Glomerular visceral epithelial cell (primary cell): ENCODE measurements around the gene CNTN3.

Source experiments
- DNase-seq: peaks from one replicate; pipeline ENCODE4 v3.0.0-alpha.2; 2016; ENCODE audit errors: extremely low spot score

Gene CNTN3

DNA sequence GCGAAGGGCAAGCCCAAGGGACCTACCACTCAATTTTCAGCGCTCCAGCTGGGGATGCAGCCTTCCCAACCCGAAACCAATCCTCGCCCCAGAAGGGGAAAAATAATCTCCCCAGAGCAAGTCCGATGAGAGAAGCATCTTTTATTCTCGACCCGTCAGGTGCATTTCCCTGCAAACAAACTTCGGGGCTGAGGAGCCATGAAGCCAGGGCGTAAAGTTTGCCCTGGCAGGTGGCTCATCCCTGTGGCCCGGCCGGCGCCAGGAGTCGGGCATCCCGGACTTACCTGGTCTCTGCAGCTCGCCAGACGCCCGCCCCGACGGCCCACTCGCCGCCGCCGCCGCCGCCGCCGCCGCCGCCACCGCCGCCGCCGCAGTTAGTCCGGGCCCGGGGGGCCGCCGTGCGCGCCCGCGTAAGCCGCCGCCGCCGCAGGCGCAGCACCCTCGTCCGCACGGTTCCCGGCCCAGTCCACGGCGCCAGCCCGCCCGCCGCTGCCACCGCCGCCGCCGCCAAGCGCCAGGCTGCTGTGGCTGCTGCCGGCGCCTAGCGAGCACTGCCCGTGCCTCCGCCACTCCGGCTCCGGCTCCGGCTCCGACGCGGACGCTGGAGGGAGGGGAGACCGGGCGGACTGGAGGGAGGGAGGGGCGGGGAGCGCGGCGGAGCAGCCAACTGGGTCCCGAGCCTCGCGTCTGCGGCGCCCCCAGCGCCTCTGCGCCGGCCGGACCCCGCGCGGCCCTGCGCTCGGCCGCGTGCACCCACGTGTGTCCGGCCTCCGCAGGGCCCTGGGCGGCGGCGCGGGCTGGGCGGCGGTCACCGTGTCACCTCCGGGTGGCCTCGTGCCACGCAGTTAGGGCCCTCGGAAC is at the start of gene CNTN3:
Gene CNTN3 (minus strand): TSS at position 553 of the 861 bp plus-strand sequence. CDS start 93,547 bp downstream, outside the sequence.
- no peak for DNase-seq

DNA sequence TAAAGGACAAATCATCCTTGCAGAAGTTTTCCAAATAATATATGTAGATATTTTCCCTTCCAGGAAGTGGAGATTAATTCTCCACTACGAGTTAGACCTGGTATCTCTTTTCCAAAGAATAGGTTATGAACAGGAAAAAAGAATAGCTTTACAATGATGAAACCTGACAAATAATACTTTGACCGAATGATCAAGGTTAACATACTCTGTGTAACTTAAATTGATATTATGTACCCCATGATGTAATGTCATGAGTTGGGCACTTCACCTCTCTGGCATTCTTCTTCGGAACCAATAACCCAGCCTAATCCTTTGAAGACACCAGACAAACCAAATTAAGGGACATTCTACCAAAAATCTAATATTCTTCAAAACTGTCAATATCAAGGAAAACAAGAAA is 48.7 kb upstream of the CNTN3 start:
- DNase-seq: no peak

DNA sequence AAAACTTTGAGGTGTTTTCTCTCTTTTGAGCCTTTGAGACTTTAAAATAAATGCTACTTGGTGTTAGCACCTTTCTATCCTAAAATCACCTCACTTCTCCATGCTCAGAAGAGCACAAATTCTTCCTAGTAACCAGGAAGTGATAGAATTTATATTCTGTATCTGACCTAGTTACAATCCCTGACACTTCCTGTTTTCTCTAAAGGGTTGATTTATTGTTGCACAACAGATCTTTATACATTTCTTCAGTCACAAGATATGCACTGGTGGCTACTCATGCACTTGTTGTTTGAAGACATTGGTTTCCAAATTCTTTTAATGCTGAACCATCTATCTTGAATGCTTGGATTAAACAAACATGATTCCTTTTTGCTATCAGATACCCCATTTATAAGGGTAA is 47.2 kb upstream of the CNTN3 start:
- no peak for DNase-seq

DNA sequence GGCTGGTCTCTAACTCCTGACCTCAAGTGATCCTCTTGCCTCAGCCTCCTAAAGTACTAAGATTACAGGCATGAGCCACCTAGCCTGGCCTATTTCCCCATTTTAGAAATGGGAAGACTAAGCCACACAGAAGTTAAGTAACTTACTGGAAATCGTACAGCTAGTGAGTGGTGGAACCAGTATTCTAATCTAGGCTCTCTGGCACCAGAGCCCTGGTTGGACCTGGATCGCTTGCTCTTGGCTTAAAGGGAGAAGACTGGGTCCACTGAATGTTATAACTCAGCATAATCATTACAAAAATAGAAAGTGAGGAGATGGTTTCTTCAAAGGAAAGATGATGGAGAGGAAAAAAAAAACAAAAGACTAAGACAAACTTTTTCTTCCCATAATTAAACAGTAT is 37.4 kb upstream of the CNTN3 start:
- no peak for DNase-seq

DNA sequence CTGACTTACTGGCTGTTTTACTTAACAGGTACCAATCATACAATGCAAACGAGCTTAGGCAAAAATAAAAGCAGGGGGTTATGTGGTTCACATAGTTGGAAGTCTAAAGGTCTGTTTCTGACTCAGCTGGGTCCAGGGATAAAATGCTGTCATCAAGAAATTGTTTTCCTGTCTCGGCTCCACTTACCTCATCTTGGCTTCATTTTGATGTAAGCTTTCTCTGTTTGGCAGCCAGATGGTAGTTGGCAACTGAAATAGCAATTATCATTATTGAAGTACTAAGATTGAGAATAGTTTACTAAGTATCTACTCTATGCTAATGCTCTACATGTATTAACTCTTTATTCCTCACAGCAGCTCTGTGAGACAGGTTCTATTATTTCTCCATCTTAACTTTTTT is 36.8 kb upstream of the CNTN3 start:
- no peak for DNase-seq

DNA sequence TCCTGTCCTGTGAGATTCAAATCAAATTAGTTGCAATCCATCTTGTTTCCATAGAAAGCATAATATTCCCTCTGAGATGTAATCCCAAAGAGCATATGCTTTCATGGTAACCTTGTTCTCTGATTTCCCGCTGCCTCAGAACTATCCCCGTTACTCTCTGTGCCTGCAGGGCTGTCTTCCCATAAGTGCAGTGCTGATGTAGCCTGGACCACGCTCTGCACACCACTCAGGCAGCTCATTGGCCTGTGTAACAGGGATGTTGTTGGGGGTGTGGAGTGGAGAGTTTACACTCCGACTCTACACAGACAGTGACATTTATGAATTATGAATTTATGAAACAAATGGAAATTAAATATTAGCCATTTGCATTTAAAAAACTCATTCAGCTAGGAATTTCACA is 33.6 kb upstream of the CNTN3 start:
- no peak for DNase-seq

DNA sequence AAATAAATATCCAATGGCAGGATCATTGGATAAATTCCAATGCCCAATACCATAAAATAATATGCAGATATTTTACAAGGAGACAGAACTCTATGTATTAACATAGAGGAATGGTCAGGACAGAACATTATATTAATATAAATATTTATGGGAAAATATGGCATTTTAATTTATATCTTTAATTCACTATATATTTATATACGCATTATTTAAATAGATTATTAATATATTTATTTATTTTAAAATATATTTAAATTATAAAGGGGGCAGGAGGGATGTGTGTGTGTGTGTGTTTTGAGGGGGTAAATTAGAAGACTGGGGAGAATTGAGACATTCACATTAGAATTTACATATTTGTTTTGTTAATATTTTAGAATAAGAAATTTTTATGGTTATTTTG is 31.6 kb upstream of the CNTN3 start:
- DNase-seq: no peak

DNA sequence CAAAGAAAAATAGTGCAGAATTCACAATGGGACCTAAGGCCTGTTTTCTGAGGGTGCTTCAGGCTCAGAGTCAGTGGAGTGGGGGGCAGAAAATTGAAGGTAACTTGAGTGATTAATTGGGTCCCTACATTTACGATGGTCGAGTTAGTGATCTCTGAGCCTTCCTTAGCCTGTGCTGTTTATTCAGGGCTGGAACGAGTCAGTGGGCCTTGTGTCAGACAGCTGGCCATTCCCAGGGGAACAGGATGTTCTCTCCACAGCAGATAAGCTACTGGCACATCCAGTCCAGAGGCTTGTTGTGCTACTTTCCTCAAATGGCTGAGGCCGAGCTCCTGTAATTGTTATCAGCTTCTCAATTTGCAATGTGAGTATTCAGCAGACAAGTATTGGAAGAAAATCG is 29.2 kb upstream of the CNTN3 start:
- no peak for DNase-seq

DNA sequence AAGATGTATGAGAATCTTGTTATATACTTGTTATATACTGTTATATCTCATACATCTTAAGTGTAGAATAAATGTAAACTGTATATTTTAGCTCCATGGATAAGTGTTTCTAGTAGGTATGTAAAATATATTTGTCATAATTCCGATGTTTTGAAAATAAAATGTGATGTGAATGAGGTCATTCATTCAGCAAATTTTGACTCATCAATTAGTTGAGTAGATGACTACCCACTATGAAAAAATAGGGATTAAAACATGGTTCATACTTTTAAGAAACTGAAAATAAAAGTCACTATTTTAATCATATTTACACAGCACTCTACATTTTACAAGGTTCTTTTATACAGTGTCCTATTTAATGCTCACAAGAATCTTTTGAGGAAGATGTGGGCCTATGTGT is 28.4 kb upstream of the CNTN3 start:
- DNase-seq: no peak

DNA sequence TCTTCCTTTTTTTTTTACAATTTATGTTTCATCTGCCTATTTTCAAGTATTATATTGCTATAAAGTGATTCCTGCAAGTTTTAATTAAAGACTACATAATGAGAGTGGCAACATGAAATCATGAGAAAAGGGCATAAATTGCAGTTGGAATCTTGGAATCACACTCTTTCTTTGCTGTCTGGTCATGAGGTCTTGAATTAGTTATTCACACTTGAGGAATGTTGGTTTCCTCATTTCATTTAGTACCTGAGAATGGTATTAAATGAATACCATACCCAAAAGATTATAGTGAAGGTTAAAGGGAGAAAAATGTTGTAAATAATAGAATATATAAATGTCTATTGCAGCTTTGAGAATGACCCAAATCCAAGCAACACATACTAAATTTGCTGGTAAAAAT is 25.8 kb upstream of the CNTN3 start:
- DNase-seq: no peak

DNA sequence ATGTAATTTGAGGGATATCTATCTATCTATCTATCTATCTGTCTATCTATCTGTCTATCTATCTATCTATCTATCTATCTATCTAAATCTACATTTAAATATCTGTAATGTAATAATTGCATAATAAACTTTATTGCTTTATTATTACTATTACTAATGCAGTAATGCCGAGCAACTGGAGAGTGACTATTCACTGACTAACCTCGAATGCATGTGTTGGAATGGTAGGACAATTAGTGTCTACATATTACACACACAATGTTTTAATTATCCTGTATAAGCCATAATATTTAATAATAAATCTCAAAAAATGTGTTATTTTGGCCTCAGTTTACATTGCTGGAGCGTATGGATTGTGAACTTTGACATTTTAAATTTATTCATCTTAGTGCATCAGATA is 25.2 kb upstream of the CNTN3 start:
- DNase-seq: no peak

DNA sequence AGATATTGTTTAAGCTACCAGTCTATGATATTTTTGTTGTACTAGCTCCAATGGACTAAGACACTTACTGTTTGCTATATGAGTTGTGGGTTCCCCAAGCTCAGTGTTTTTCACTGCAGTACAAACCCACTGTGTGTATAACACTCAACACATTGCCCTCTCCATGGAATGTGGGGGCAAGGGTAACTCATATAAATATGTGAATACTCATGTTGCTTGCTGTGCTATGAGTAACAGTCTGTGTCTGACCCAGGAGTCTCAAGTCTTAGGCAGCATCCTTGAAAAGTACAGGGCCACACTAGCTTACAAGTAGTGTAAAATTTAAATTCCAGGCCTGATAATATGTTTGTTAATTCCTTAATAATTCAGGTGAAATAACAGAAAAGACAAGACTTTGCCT is 22.5 kb upstream of the CNTN3 start:
- DNase-seq: no peak

DNA sequence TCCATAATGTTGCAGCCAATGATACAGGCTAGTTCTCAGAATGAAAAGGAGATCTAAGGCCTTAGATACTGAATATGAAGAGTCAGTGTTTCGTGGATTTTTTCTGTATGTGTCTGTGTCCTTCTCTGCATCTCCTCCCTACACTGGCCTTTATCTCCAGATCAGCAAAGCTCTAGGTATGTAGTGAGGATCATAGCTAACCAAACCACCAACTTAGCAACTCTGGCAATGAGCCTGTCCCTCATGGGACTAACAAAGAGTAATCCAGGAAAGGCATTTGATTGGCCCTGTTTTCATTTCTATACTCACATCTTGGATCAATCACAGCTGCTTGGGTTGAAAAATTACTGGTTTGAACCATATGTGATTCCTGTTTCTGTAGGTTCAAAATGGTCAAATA is 18.6 kb upstream of the CNTN3 start:
- no peak for DNase-seq

DNA sequence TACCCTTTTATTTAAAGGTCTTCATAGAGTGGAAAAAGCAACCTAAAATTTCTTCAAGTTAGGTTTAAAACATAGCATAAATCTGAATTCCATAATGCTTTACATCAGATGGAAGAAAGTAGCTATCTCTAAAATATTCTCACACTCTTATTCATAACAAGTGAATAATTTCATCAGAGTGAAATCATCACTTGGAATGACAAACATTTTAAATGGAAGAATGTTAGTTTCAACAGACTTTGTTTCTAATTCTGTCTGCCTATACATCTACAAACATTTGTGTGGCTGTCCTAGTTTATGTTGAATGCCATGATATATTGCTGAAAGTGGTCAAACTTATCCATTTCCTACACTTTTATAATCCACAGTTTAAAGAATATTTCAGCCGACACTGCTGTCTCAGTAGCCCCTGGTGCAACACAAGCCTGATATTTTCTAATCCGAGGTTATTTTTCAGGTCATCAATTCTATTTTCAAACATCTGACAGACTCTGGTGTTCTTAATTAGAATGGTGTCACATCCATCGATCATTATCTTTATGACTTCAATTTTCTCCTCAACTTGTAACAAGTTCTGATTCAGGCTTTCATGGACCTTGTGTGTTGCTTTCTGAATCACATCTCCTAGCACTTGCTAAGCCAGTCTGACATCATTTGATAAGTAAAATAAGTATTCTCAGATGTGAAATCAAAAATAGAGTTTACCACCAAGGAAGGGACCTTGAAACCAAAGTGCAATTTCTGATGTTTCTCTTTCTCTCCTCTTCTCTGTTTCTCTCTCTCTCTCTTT is 17.1 kb upstream of the CNTN3 start:
- no peak for DNase-seq

DNA sequence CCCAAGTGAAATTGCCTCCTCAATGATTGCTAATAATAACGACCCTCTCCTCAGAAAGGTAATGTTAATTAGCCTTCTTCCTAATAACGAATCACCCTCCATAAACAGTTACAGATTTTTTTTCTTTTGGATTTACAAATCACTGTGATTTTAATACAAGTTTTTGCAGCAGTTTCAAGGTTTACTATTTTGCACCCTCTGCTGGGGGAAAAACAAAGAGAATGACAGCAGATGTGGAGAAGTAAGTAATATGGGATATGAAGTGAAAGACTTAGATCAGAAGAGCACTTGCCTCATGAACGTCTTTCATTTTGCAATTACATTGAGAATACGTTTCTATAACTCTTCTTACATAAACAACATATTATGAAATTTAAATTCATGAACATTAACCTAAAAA is 16.1 kb upstream of the CNTN3 start:
- DNase-seq: no peak

DNA sequence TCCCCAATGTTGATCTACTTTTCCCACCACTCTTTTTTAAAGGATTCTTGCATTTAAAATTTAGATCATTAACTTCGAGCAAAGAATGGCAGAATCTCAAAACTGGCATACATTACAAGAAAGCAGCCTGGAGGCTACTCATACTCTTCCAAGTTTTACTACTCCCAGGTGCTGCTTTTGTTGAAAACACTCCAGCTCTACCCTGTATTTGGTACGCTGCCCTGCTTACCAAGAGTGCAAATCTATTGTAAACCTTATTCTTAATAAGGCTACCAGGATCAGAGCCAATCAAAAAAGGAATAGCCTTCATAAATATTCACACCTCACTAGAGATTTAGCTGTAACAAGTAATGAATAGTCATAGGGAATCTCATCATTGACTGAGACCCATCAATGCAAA is 11.6 kb upstream of the CNTN3 start:
- no peak for DNase-seq

DNA sequence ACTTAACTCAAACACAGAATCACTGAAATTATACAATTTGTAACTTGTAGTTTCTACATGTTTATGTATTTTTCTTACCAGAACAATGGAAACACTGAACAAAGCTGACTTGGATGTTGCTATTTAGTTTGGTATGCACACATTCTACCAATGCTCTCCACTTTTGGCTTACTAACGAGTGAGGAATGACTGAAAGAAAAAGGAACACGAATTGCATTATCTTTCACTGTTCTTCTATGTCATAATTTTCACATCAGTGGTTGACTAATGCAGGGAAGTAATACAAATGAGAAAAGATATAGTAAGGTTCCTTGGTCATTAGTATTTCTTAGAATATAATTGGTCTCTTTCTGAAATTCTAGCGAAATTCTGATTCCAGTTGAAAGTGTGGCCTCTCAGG is 9.8 kb upstream of the CNTN3 start:
- no peak for DNase-seq

DNA sequence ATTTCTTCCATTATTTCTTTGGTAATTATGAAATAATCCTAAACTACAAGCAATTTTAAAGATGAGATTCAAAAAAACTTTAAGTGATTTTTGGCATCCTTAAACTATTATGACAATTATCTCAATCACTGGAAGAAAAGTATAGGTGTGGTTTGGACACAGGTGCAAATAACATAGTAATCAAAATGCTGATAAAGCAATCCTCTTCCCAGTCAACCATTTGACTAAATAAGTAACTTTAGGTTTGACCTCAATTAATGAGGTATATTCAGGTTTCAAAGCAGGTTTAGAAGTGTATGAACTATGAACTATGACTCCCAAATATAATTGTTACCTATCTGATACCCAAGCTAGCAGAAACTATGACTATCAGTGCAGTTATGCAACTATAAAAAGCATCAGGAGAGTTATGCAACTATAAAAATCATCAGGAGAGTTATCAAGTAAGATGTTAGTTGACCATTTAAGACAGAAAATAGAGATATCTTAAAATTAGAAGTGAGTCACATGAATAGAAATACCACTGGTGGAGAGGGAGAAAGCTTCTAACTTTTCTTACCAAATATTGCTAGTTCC is 8.9 kb upstream of the CNTN3 start:
- no peak for DNase-seq

DNA sequence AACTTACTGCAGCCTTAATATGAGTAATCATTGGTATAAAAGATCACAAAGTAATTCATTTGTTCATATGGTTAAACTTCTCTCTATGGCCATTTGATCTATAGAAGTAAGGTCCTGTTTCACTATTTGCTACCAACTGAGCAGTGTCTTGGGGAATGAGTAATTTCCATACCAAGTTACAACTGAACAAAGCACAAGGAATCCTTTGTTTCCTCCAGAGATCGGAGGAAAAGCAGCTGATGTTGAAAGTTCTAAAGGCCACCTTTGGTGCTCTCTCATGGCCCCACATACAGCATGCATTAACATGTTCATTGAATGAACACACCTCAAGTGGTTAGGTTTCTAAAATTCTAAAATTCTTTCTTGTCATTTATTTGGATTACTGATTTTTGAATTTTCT is 7.1 kb upstream of the CNTN3 start:
- no peak for DNase-seq

DNA sequence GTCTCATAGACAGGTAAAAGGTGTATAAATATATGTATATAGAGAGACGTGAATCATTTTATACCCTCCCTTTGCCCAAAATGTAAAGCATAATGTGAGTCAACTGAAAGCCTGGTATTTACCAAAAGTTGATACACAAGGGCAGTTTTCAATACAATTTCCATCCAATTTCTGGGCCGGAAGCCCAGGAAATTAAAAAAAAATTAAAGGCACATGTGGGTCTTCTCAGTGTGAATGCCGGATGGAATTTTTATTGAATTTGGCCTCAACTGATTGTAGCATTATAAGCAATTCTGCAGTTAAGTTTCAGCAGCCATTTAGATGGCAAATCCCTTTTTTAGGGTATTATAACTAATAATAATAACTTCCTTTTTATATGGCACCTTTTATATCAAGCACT is 3.3 kb upstream of the CNTN3 start:
- DNase-seq: no peak

DNA sequence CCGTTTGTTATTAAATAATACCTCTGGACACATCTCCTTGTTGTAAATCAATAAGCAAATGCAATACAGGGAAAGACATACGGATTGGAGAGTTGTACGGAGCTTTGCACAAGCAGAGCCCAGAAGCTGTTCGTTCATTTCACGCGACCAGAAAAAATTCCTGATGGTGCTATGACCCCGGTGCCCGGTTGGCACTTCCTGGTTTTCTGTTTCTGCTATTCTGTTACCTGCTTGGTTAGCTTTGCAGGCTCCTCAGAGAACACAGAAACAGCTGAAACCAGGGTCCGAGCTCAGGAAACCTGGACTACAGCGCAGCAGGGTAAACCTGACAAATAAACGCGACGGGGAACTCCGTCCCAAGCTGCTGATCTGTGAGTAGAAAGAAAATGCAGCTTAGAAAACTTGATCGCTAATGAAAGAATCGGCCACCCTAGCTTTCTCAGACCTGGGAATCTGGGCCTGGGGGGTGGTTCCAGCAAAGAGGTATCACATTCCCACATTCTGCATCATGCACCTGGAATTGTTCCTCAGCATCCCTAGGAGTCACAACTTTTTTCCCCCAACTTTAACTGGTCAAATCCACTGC is 845 bp downstream of the CNTN3 start:
- DNase-seq: no peak

DNA sequence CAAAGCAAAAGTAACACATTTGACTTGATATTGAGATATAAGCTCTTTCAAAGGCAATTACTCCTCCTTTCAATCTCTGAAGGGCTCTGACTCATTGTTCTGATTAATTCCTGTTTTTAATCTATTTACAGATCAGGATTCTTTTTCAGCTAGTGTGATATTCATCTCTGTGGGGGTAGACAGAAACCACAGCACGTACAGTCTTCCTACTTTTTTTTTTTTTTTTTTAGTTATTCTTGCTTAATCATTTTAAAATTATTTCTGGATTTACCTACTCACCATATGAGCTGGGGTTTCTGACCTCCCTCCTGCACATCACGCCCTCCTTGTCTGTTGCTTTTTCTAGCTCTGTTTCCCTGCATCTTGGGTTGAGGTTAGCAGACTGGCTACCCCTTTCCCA is 1.4 kb downstream of the CNTN3 start:
- DNase-seq: no peak

DNA sequence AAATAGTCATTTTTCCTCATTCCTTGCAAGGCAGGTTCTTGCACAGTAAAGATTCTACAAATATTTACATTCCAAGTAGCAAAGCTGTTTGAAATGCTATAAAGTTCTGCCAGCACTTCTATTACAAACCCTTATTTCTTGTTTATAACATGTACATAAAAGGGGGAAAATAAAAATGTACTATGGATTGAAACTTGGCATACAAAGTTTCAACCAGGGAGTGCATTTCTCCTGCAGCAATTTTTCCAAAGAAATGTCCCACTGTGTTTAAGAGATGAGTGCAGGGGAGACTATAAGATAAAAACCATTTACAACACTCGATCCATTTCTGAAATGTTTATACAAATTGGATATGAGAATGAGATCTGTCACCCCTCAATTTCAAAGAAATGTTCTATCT is 3.3 kb downstream of the CNTN3 start:
- no peak for DNase-seq
